ENCODE results near the gene PIAS1.

Gene PIAS1

GRCh38 chr15:68073576-68074288 lies 19.6 kb downstream of the PIAS1 start:
- no peak for DNase-seq

GRCh38 chr15:68075764-68076385 lies 21.8 kb downstream of the PIAS1 start:
- DNase-seq, result no peak

GRCh38 chr15:68078365-68078764 lies 24.2 kb downstream of the PIAS1 start:
- DNase-seq, result no peak

- DNase-seq, result no peak
Observed at GRCh38 chr15:68080334-68080733, 26.2 kb downstream of the PIAS1 start.

- DNase-seq, result peak in 2 of 3 experiments; percentile 27 to 80
Observed at GRCh38 chr15:68080783-68081182, 26.7 kb downstream of the PIAS1 start.

GRCh38 chr15:68081869-68082505 lies 27.9 kb downstream of the PIAS1 start:
- DNase-seq, result no peak

- DNase-seq, result no peak
Observed at GRCh38 chr15:68082735-68083134, 28.6 kb downstream of the PIAS1 start.

GRCh38 chr15:68083463-68083862 lies 29.3 kb downstream of the PIAS1 start:
- DNase-seq, result no peak

GRCh38 chr15:68085052-68085451 lies 30.9 kb downstream of the PIAS1 start:
- DNase-seq, result no peak

GRCh38 chr15:68091743-68092142 lies 37.6 kb downstream of the PIAS1 start:
- DNase-seq, result no peak

GRCh38 chr15:68096099-68096498 lies 42.0 kb downstream of the PIAS1 start:
- no peak for DNase-seq

- DNase-seq, result peak in 1 of 3 experiments; percentile 33
Observed at GRCh38 chr15:68097029-68097428, 42.9 kb downstream of the PIAS1 start.

GRCh38 chr15:68098465-68098864 lies 44.4 kb downstream of the PIAS1 start:
- DNase-seq, result no peak

- DNase-seq, result no peak
Observed at GRCh38 chr15:68100194-68100593, 46.1 kb downstream of the PIAS1 start.

- DNase-seq, result no peak
Observed at GRCh38 chr15:68103603-68104002, 49.5 kb downstream of the PIAS1 start.

GRCh38 chr15:68106656-68107055 lies 52.5 kb downstream of the PIAS1 start:
- DNase-seq, result no peak

GRCh38 chr15:68107142-68107541 lies 53.0 kb downstream of the PIAS1 start:
- no peak for DNase-seq

- DNase-seq, result no peak
Observed at GRCh38 chr15:68112706-68113105, 58.6 kb downstream of the PIAS1 start.

- peak in 1 of 3 experiments; percentile 15 for DNase-seq
Observed at GRCh38 chr15:68113273-68113672, 59.2 kb downstream of the PIAS1 start.

GRCh38 chr15:68113751-68114150 lies 59.6 kb downstream of the PIAS1 start:
- no peak for DNase-seq

- DNase-seq, result no peak
Observed at GRCh38 chr15:68114356-68114755, 60.2 kb downstream of the PIAS1 start.

- peak in 1 of 3 experiments; percentile 28 for DNase-seq
Observed at GRCh38 chr15:68114840-68115239, 60.7 kb downstream of the PIAS1 start.

GRCh38 chr15:68124700-68125099 lies 70.6 kb downstream of the PIAS1 start:
- no peak for DNase-seq

GRCh38 chr15:68126396-68126795 lies 72.3 kb downstream of the PIAS1 start:
- no peak for DNase-seq

Data from NCI-H1417 (cell line).